Stimulated activated CD8-positive, alpha-beta memory T cell treated with anti-CD3 and anti-CD28 coated beads, Interleukin-15, amount 100 ng/mL, for 24 hours (primary cell): ENCODE measurements around the gene HERC2.
"Not testable (repeated sequence)": the region's sequence is repeated elsewhere in the genome, so short reads cannot be mapped to it uniquely, and the experiment has no call there.

ENCODE experiments used
- DNase-seq: peaks from one replicate; pipeline ENCODE4 v3.0.0-alpha.2; 2020; ENCODE audit warnings: low read depth

HERC2 gene

GRCh38 chr15:28281876-28282275 lies 40.1 kb downstream of the HERC2 start:
- DNase-seq, result no peak

DNA sequence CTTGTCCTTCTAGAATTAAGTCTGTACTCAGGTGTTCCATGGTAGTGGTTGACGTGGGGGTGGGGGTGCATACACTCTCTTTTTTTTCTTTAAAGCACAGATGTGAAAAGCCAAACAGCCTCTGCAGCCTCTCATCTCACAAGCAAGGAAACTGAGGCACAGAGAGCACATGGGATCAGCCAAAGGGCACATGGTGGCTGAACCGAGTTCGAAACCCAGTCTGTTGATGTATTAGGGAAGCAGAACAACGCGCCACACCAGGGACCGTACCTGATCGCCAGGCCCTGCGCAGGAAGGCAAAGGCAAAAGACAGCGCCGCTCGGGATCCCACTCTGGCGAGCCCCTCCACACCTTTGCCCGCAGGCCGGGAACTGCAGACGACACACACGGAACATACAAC lies 47.3 kb downstream of the HERC2 start:
- no peak for DNase-seq

DNA sequence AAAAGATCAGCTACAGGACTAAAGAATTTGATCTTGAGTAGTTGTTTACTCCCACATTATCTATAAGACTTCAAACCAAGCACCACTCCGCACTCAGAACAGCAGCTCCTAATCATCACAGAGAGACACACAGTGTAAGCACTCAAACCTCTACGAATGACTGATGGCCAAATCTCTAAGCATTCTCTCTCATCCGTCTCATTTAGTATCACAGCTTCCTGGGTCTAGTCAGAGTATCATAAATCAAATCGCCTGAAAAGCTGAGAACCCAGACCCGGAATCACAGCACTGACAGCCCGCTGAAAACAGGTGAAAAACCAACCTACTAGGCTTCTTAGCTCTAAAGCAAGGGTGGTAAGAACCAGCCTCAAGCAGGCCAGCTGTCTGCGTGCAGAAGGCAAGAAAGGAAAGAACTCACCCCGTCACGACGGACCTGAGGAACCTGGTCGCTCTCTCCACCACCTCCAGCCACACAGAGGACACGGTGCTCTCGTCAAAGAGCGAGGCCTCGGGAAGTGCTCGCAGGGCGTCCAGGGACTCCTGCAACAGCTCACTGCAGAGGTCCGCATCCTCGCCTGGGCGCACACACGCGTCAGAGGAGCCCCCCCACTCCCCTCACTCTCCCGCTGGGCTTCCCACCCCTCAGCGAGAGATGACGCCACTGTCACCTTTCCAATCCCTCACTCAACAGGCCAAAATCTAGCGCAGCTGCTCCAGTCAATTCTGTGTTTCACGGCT lies 47.9 kb downstream of the HERC2 start:
- DNase-seq, result no peak

DNA sequence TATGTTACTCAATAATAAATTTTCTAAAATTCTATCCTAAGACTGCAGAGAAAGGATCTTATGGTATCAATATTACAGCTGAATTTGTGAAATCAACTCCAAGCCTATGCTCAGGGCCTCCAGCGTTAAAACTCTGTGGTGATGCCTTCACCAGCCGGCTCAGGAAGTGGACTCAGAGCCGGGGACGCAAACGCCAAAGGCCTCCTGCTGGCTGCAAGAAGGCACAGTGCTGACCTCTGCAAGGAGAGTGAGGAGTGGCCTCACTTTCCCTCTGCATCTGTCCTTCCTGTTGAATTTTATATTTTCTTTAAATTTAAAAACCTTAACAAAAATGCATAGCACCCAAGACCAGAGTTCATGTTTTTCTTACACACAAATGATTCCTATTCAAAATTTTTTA lies 48.5 kb downstream of the HERC2 start:
- no peak for DNase-seq

DNA sequence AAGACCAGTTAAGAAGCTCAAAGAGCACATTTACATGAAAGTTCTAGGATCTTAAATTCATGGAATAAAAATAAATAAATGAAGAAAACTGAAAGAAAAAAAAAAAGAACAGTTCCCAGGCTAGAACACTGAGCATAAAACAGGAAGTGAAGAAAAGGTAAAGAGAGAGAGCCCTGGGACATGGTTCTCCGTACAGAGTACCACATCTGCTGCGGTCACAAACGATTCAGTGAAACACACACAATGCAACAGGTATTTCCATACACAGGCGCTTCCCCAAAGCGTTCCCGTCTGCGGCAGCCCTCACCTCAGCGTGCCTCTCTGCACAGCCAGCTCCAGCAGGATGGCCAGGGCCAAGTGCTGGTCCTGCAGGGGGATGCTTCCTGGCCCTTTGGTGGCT lies 49.4 kb downstream of the HERC2 start:
- no peak for DNase-seq

- no peak for DNase-seq
Measured at GRCh38 chr15:28271697-28272260, 50.2 kb downstream of the HERC2 start.

DNA sequence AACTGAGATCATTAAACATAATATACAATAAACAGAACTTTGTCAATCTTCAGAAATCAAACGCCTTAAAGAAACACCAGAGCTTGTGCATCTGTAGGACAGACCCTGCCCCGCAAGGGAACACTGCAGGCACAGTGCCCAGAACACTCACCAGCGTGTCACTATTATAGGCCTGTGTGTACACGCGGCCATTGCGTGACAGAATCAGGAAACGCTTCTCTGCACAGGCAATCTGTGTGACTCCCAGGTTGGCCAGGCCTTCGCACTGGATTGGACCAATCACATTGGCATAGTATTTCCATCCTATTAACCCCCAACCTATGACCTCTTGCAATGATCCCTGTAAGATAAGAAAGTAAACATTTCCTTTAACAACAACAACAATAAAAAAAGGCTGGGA lies 52.9 kb downstream of the HERC2 start:
- DNase-seq, result no peak

- no peak for DNase-seq
Measured at GRCh38 chr15:28267727-28268126, 54.3 kb downstream of the HERC2 start.

DNA sequence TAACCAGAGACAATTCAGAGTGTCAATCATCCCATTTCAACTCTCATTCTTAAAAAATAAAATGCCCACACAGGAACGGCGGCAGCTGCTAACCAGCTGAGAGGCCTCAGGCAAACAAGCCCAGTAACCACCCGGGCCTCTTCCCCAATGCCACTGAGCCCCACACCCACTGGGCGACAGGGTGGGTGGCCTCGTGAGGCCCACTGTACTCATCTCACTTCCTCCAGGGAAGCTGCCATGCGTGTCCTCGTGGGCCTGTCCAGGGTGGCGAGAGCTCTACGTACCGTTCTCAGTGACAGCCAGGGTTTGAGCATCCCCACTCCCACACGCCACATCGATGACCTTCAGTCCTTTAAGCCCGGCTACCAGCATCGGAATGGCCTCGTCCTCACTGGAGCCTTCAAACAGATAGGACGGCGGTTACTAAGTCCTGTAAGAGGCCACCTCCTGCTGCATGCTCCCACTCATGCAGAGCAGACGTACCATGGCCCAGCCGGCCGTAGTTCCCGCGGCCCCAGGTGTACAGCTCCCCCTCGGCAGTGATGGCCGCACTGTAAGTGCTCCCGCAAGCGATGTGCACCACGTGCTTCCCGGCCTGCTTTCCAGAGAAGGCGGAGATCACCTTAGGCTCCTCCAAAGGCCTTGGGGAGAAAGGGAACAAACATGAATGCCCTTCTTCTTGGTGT lies 56.5 kb downstream of the HERC2 start:
- DNase-seq, result no peak

DNA sequence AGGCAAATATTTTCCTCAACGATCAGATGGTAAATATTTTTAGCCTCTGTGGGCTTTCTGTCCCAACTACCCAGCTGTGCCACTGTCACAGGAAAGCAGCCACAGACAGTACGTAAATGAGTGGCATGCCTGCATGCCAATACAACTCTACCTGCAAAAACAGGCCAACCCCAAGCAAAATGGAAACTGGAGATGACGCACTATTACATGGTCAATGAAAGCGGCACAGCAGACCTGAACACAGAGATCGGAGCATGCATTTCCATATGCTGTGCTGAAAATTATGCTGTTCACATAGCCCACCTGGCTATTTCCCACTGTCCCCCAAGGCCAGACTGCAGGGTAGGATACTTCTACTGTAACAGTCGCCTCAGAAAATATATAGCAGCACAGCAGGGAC lies 57.8 kb downstream of the HERC2 start:
- DNase-seq, result no peak

DNA sequence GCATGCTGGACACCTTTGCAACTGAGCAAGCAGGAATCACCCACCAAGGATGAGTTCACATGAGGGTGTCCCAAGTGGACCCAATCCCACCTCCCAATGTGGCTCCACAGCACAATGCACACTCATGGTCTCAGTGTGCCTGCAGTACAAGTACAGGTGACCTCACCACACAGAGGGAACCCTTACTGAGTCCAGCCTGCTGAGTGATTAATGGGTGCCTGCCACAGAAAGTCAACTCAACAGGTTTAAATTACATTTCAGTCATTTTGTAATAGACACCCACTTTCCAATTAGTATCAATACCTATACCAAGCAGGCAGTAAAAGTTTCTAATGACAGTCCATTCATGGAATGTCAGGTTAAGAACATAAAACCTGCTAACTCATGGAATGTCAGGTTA lies 59.5 kb downstream of the HERC2 start:
- DNase-seq, result no peak

DNA sequence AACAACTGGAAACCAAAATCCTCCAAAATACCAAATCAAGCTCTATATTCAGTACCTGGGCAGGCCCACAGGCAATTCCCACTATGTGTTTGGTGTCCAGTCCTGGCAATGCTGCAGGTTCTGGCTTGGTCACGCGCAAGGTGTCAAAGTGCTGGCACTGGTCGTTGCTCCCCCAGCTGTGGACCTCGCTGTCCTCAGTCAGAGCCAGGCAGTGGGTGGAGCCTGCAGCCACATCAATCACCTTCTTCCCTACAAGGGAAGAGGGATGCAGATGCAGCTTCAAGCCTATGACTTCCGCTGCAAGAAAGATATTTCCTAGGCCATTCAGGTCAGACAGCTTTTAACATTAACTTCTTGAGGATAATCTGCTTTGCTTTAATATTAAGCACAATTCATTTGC lies 61.3 kb downstream of the HERC2 start:
- no peak for DNase-seq

GRCh38 chr15:28260317-28260716 lies 61.7 kb downstream of the HERC2 start:
- no peak for DNase-seq

DNA sequence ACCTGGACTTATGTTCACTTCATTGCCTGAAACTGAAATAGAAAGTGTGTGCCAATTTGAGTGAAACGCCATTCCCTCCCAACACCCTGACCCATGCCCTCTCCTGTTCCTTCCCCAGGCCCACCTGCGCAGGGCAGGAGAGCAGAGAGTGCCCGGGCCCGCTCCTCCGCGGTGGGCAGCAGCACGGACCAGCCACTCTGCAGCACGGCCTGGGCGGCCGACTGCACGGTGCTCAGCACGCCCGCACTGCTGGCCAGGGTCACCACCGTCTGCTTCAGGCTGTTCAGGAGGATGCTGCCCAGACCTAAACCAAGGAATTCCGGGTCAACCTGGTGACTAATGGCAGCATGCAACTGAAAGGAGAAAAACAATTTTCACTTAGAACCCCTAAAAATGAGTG lies 66.0 kb downstream of the HERC2 start:
- no peak for DNase-seq

DNA sequence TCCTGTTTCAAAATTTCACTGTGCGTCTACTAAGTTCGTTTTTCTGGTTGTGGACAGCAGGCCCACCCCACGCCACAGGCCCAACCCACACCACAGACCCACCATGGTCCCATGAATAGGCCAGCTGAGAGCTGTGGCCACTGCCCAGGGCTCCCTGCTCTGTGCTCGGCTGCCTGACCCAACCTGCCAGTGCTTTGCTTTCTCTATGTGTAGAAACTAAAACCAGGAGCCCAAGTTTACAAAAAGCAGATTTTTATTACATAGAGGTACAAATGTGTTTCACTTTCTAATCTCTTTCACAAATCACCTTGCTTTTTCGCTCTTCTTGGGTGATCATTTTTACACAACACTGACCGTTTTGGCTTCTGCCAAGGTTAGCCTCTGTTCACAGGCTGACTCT lies 69.1 kb downstream of the HERC2 start:
- no peak for DNase-seq

DNA sequence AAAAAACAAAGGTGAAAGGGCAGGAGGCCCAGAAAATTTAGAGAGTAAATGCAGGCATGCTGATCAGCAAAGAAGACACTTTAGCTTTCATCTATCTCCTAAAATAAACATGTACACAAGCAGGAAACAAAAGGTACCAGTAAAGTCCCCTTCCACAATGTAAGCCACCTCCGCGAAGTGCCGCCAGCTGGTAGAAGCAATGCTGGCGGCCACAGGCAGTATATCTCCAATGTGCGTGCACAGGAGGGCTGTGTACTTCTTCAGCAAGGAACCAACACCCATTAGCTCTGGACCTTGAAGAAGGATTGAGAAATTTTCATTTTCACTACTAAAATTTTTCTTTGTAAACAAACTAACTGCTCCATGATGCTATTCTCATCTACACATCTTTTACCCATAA lies 75.4 kb downstream of the HERC2 start:
- DNase-seq, result no peak

GRCh38 chr15:28243901-28244300 lies 78.1 kb downstream of the HERC2 start:
- DNase-seq, result no peak

- no peak for DNase-seq
Measured at GRCh38 chr15:28243399-28243798, 78.6 kb downstream of the HERC2 start.

DNA sequence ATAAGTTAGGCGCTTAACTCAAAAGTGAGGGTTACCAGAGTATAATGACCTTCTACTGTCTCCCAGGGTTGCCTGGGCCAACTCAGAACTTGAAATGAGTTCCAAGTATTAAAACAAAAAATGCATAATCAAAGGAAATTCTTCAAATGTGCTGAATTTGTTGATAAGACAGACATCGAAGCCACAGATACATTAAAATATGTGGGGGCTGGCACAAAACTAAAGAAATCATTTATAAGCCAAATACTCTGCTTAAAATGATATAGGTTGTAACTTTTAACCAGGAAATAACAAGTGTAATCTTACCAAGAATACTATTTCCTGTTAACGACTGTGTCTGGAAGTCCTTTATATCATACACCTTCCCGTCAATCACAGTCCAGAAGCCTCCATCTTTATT lies 83.7 kb downstream of the HERC2 start:
- DNase-seq, result not testable (repeated sequence)

- DNase-seq, result not testable (repeated sequence)
Measured at GRCh38 chr15:28231743-28232142, 90.2 kb downstream of the HERC2 start.

- DNase-seq, result not testable (repeated sequence)
Measured at GRCh38 chr15:28231336-28231735, 90.6 kb downstream of the HERC2 start.

- DNase-seq, result not testable (repeated sequence)
Measured at GRCh38 chr15:28228990-28229640, 92.9 kb downstream of the HERC2 start.

DNA sequence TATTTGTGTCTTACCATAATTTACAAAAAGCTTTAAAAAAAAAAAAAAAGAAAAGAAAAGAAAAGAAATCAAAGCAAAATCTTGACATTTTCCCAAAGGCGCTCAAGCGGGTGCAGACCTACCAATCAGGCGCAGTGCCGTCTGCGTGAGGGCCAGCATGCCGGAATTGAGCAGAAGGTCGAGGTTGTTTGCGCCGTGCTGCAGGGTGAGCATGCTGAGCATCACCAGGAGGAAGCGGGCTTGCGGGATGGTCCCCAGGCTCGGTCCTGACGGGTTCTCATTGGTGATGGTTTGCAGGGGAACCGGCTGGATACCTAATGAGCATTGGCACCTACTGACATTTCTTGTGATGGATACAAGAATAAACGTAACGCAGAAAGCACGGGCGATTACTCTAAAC lies 93.9 kb downstream of the HERC2 start:
- no peak for DNase-seq
